HEK293T (cell line): Measurements from ENCODE around the gene CCM2L.

Experiments used
- CTCF ChIA-PET: fragments of 350-600 bp; formaldehyde crosslinking; extraction: SDS; loops from one replicate; lab custom pipeline; 2021; ENCODE audit warnings: antibody characterized with exemption, inconsistent platforms; lab: Yijun Ruan, JAX
- POLR2A ChIA-PET: fragments of 350-600 bp; formaldehyde crosslinking; extraction: SDS; loops from one replicate; lab custom pipeline; 2020; ENCODE audit warnings: antibody characterized with exemption, inconsistent platforms; lab: Yijun Ruan, JAX
- DNase-seq: peaks from one replicate; pipeline ENCODE4 v3.0.0; 2012; ENCODE audit warnings: mixed read lengths; ENCODE audit errors: extremely low spot score
- ARNT ChIP-seq: fragments of 450-650 bp; IDR thresholded peaks from 2 replicates; pipeline ENCODE4 v1.6.1; 2017; ENCODE audit warnings: mild to moderate bottlenecking
- BHLHE40 ChIP-seq: fragments of 450-650 bp; IDR thresholded peaks from 2 replicates; pipeline ENCODE4 v1.6.1; 2016; ENCODE audit warnings: mild to moderate bottlenecking, moderate library complexity, borderline replicate concordance
- CTBP1 ChIP-seq: fragments of 450-650 bp; IDR thresholded peaks from 2 replicates; pipeline ENCODE4 v1.6.1; 2016; ENCODE audit warnings: borderline replicate concordance
- ELF4 ChIP-seq: fragments of 450-650 bp; IDR thresholded peaks from 2 replicates; pipeline ENCODE4 v1.6.1; 2017; ENCODE audit warnings: antibody characterized with exemption
- FOXA1 ChIP-seq: fragments of 450-650 bp; IDR thresholded peaks from 2 replicates; pipeline ENCODE4 v1.6.1; 2016; ENCODE audit warnings: mild to moderate bottlenecking
- FOXK2 ChIP-seq: fragments of 450-650 bp; IDR thresholded peaks from 2 replicates; pipeline ENCODE4 v1.6.1; 2016; ENCODE audit warnings: mild to moderate bottlenecking
- FOXM1 ChIP-seq: fragments of 450-650 bp; IDR thresholded peaks from 2 replicates; pipeline ENCODE4 v1.6.1; 2017; ENCODE audit warnings: mild to moderate bottlenecking, borderline replicate concordance
- L3MBTL2 ChIP-seq: fragments of 450-650 bp; conservative IDR thresholded peaks from 2 replicates; pipeline ENCODE4 v1.6.1; 2016; ENCODE audit warnings: mild to moderate bottlenecking
- LEF1 ChIP-seq: fragments of 450-650 bp; IDR thresholded peaks from 2 replicates; pipeline ENCODE4 v1.6.1; 2017; ENCODE audit warnings: mild to moderate bottlenecking, borderline replicate concordance
- NFRKB ChIP-seq: fragments of 450-650 bp; IDR thresholded peaks from 2 replicates; pipeline ENCODE4 v1.6.1; 2016; ENCODE audit warnings: mild to moderate bottlenecking, moderate library complexity
- PKNOX1 ChIP-seq: fragments of 450-650 bp; IDR thresholded peaks from 2 replicates; pipeline ENCODE4 v1.6.1; 2016
- SP1 ChIP-seq: fragments of 450-650 bp; IDR thresholded peaks from 2 replicates; pipeline ENCODE4 v1.6.1; 2017
- SUZ12 ChIP-seq: fragments of 450-650 bp; IDR thresholded peaks from 2 replicates; pipeline ENCODE4 v1.6.1; 2016; ENCODE audit warnings: mild to moderate bottlenecking
- TARDBP ChIP-seq: fragments of 450-650 bp; IDR thresholded peaks from 2 replicates; pipeline ENCODE4 v1.6.1; 2016
- ZNF384 ChIP-seq: fragments of 450-650 bp; IDR thresholded peaks from 2 replicates; pipeline ENCODE4 v1.6.1; 2016

The CCM2L gene

GRCh38 chr20:32012159-32012688 lies 2.0 kb downstream of the CCM2L start:
- no peak for TF ChIP-seq FOXK2
- TF ChIP-seq BHLHE40, result no peak
- no peak for TF ChIP-seq FOXA1
- TF ChIP-seq FOXM1, result no peak
- no peak for TF ChIP-seq CTBP1
- no peak for TF ChIP-seq ZNF384
- DNase-seq, result no peak
- CTCF ChIA-PET, result interaction anchor here (1.1 to 1.4 kb wide), 2 partner anchors 19 to 189 kb away, joined by 3 to 4 read pairs; no protein-coding TSS in a partner anchor
- POLR2A ChIA-PET, result no interaction called here

GRCh38 chr20:32013326-32013725 lies 3.1 kb downstream of the CCM2L start:
- ChIA-PET CTCF (interaction anchor here (0.6 to 1.4 kb wide), 2 partner anchors 8 to 18 kb away, joined by 3 read pairs; no protein-coding TSS in a partner anchor), POLR2A (no interaction called here)
- no peak for TF ChIP-seq SUZ12
- DNase-seq, result no peak

GRCh38 chr20:32017711-32018251 lies 7.5 kb downstream of the CCM2L start:
- POLR2A ChIA-PET, result no interaction called here
- CTCF ChIA-PET, result interaction anchor here (0.5 to 1.5 kb wide), 4 partner anchors 9 to 82 kb away, joined by 3 to 7 read pairs (median 3); no protein-coding TSS in a partner anchor
- DNase-seq, result peak; percentile 56
- TF ChIP-seq PKNOX1, result no peak
- TF ChIP-seq BHLHE40, result no peak
- TF ChIP-seq L3MBTL2, result no peak

- DNase-seq, result peak; percentile 85
- ChIA-PET POLR2A (interaction anchor here (0.9 kb wide), 1 partner anchor 10 kb away, joined by 3 read pairs; no protein-coding TSS in a partner anchor), CTCF (interaction anchor here (0.6 to 1.5 kb wide), 3 partner anchors 8 to 80 kb away, joined by 3 to 7 read pairs (median 3); no protein-coding TSS in a partner anchor)
- TF ChIP-seq SP1, result peak; percentile 74
- TF ChIP-seq PKNOX1, result no peak
Measured at GRCh38 chr20:32018269-32019155, 8.3 kb downstream of the CCM2L start.

- ChIA-PET POLR2A (interaction anchor here (0.9 kb wide), 1 partner anchor 9 kb away, joined by 3 read pairs; no protein-coding TSS in a partner anchor), CTCF (interaction anchor here (1.1 kb wide), 1 partner anchor 10 kb away, joined by 4 read pairs; no protein-coding TSS in a partner anchor)
- TF ChIP-seq NFRKB (no peak), TARDBP (no peak), ELF4 (no peak), BHLHE40 (no peak), SUZ12 (no peak), LEF1 (no peak), L3MBTL2 (no peak), CTBP1 (no peak), ZNF384 (no peak), SP1 (no peak), FOXA1 (no peak), FOXK2 (no peak)
- peak; percentile 67 for DNase-seq
Measured at GRCh38 chr20:32019156-32019510, 8.9 kb downstream of the CCM2L start.

- no peak for TF ChIP-seq ARNT
- no peak for TF ChIP-seq PKNOX1
- TF ChIP-seq ZNF384, result no peak
- CTCF ChIA-PET, result interaction anchor here (0.8 to 1.1 kb wide), 2 partner anchors 9 to 12 kb away, joined by 3 to 4 read pairs; no protein-coding TSS in a partner anchor
- DNase-seq, result no peak
- POLR2A ChIA-PET, result interaction anchor here (0.6 to 0.9 kb wide), 2 partner anchors 9 kb away, joined by 3 read pairs; no protein-coding TSS in a partner anchor
Measured at GRCh38 chr20:32019563-32020463, 9.6 kb downstream of the CCM2L start.
